Hepatocyte (in vitro differentiated cells): ENCODE measurements around the gene OR52E1.

Experiments used
- EZH2 ChIP-seq: fragments of 200-600 bp; sonication (generic); IDR thresholded peaks from 2 replicates; pipeline ENCODE4 v1.6.1; 2016; ENCODE audit warnings: antibody characterized with exemption, mild to moderate bottlenecking, borderline replicate concordance
- EZH2phosphoT487 ChIP-seq: fragments of 200-600 bp; sonication (generic); IDR thresholded peaks from one replicate; pipeline ENCODE4 v1.6.1; 2018; ENCODE audit warnings: antibody characterized with exemption, mild to moderate bottlenecking, low read depth, moderate library complexity; ENCODE audit not compliant: unreplicated experiment, severe bottlenecking
- TF ChIP-seq, protein P1 (sequence below): fragments of 200-600 bp; sonication (generic); IDR thresholded peaks from 2 replicates; pipeline ENCODE4 v1.5.1; 2016; ENCODE audit warnings: antibody characterized with exemption, mild to moderate bottlenecking; ENCODE audit not compliant: poor library complexity

DNA sequence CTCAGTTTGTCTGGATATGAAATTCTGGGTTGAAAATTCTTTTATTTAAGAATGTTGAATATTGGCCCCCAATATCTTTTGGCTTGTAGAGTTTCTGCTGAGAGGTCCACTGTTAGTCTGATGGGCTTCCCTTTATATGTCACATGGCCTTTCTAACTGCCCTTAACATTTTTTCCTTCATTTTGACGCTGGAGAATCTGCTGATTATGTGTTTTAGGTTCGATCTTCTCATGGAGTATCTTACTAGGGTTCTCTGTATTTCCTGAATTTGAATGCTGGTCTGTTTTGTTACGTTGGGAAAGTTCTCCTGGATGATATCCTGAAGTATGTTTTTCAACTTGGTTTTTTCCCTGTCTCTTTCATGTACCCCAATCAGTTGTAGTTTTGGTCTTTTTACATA is 46.0 kb downstream of the OR52E1 start:
- TF ChIP-seq, protein P1, sequence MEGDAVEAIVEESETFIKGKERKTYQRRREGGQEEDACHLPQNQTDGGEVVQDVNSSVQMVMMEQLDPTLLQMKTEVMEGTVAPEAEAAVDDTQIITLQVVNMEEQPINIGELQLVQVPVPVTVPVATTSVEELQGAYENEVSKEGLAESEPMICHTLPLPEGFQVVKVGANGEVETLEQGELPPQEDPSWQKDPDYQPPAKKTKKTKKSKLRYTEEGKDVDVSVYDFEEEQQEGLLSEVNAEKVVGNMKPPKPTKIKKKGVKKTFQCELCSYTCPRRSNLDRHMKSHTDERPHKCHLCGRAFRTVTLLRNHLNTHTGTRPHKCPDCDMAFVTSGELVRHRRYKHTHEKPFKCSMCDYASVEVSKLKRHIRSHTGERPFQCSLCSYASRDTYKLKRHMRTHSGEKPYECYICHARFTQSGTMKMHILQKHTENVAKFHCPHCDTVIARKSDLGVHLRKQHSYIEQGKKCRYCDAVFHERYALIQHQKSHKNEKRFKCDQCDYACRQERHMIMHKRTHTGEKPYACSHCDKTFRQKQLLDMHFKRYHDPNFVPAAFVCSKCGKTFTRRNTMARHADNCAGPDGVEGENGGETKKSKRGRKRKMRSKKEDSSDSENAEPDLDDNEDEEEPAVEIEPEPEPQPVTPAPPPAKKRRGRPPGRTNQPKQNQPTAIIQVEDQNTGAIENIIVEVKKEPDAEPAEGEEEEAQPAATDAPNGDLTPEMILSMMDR: no peak
- TF ChIP-seq EZH2phosphoT487 (no peak), EZH2 (no peak)
